DLD1 (cell line): Measurements from ENCODE around the gene POLA1.
"Not testable (repeated sequence)": the region's sequence is repeated elsewhere in the genome, so short reads cannot be mapped to it uniquely, and the experiment has no call there.

Experiments used
- in situ Hi-C: cut with HindIII; loops from 2 replicates; pipeline ENCODE4 v1.10.0; 2017; ENCODE audit warnings: low sequenced_read_pairs

POLA1 gene

GRCh38 chrX:24693453-24694202, at the start of gene POLA1:
POLA1 (plus strand) TSS chrX:24693918; CDS start chrX:24693962, 44 bp downstream.
- in situ Hi-C loops: no loop called here

- in situ Hi-C loops: no loop called here
These were observed 47.7 kb upstream of the POLA1 start for GRCh38 chrX:24646006-24646405.

- in situ Hi-C loops: no loop called here
These were observed 47.0 kb upstream of the POLA1 start for GRCh38 chrX:24646745-24647182.

GRCh38 chrX:24647257-24648058, 46.3 kb upstream of the POLA1 start, which contains the start of gene PCYT1B:
PCYT1B (minus strand) TSS chrX:24647347; CDS start chrX:24647105, 242 bp downstream.
- in situ Hi-C loops: no loop called here

- in situ Hi-C loops: no loop called here
These were observed 45.2 kb upstream of the POLA1 start for GRCh38 chrX:24648495-24648894.

- in situ Hi-C loops: no loop called here
These were observed 41.9 kb upstream of the POLA1 start for GRCh38 chrX:24651783-24652182.

- in situ Hi-C loops: not testable (repeated sequence)
These were observed 38.0 kb upstream of the POLA1 start for GRCh38 chrX:24655679-24656078.

- in situ Hi-C loops: no loop called here
These were observed 35.9 kb upstream of the POLA1 start for GRCh38 chrX:24657671-24658386.

GRCh38 chrX:24658421-24658820, 35.3 kb upstream of the POLA1 start:
- in situ Hi-C loops: no loop called here

- in situ Hi-C loops: no loop called here
These were observed 34.6 kb upstream of the POLA1 start for GRCh38 chrX:24659106-24659505.

GRCh38 chrX:24659646-24660045, 34.1 kb upstream of the POLA1 start:
- in situ Hi-C loops: no loop called here

GRCh38 chrX:24661292-24661691, 32.4 kb upstream of the POLA1 start:
- in situ Hi-C loops: no loop called here

- in situ Hi-C loops: no loop called here
These were observed 31.4 kb upstream of the POLA1 start for GRCh38 chrX:24662352-24662751.

GRCh38 chrX:24668111-24668510, 25.6 kb upstream of the POLA1 start:
- in situ Hi-C loops: no loop called here

- in situ Hi-C loops: no loop called here
These were observed 21.0 kb upstream of the POLA1 start for GRCh38 chrX:24672701-24673190.

GRCh38 chrX:24673424-24673823, 20.3 kb upstream of the POLA1 start:
- in situ Hi-C loops: no loop called here

- in situ Hi-C loops: no loop called here
These were observed 17.2 kb upstream of the POLA1 start for GRCh38 chrX:24676403-24677024.

- in situ Hi-C loops: no loop called here
These were observed 10.8 kb upstream of the POLA1 start for GRCh38 chrX:24682739-24683432.

- in situ Hi-C loops: no loop called here
These were observed 9.7 kb upstream of the POLA1 start for GRCh38 chrX:24684048-24684447.

GRCh38 chrX:24692305-24692704, 1.4 kb upstream of the POLA1 start:
- in situ Hi-C loops: no loop called here
